ENCODE data around the gene HNRNPUL1. TPM values are rescaled to one million over a fixed set of nuclear protein-coding genes. Genes with fewer than 3 reads are reported as not detected.

The HNRNPUL1 gene
- total RNA-seq, 1 donor from 2014 or later, result 49.6 TPM

DNA sequence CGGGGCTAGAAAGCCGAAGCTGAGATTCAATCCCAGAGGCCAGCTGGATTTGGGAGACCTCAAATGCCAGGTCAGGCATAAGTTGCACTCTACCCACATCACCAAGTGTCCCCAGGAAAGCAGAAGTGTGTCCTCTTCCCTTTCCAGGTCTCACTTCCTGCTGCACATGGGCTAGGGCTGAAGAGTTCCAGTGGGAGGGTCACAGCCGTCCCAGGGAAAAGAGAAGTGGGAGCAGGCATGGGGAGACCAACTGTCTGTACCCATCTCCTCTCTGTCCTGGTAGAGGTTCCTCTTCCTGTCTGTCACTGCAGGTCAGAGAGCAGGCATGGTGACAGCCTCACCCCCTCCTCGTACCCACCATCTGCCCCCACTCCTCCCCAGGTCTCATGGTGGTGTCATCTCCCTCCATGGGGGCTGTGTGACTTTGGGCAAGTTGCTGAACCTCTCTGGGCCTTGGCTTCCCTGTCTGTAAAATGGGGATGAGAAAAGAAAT, 30.4 kb upstream of the HNRNPUL1 start:
- DNase-seq (ENCODE audit: low read depth in 2 of 2), result no peak

DNA sequence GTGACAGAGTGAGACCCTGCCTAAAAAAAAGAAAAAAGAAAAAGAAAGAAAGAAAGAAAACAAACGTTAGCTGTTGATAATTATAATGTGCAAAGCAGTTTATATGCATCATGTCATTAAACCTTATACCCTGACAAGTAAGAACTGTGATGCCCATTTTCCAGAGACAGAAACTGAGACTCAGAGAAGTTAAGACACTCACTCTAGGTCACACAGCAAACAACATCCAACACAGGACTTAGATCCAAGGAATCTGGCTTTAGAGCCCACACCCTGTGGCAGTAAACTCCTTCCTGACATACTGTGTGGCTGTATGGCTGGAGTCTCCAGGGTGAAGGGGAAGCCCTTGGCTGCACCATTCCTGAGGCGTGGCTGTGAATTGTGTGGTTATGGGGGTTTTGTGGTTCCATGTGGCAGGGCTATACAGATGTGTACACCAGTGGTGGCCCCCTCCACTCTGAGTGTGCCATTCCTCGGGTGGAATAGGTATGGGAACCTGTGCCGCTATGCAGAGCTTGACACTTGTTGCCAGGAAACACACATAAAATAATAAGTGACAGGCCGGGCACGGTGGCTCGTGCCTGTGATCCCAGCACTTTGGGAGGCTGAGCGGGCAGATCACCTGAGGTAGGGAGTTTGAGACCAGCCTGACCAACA, 29.5 kb upstream of the HNRNPUL1 start:
- no peak for DNase-seq (ENCODE audit: low read depth in 2 of 2)

DNA sequence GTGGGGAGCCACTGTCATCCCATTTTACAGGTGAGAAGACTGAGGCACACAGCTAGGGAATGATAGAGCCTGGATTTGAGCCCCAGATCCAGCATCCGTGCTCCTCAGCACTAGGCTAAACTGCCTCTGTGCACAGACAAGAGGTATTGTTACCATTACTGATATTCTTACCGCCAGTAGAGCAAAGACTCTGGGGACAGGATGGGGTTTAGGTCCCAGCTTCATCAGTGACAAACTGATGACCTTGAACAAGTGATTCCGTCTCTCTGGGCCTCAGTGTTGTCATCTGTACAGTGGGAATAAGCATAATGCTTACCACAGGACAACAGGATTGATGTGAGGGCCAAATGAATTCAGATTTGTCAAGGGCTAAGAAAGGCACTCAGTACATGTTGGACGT, 28.7 kb upstream of the HNRNPUL1 start:
- no peak for DNase-seq (ENCODE audit: low read depth in 2 of 2)

DNA sequence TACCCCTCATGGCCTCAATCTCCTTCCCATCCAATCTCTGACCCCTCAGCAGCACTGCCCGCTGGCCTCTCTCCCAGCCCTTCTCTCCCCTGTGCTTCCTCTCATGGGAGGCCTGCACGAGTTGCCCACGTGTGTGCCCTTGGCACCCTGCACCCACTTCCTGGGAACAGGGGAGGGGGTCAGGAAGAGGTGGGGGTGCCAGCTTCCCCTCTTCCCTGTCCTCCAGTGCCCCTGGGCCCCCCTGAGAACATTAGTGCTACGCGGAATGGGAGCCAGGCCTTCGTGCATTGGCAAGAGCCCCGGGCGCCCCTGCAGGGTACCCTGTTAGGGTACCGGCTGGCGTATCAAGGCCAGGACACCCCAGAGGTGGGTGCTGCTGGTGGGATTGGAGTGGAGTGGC, 25.9 kb upstream of the HNRNPUL1 start:
- no peak for DNase-seq (ENCODE audit: low read depth in 2 of 2)

DNA sequence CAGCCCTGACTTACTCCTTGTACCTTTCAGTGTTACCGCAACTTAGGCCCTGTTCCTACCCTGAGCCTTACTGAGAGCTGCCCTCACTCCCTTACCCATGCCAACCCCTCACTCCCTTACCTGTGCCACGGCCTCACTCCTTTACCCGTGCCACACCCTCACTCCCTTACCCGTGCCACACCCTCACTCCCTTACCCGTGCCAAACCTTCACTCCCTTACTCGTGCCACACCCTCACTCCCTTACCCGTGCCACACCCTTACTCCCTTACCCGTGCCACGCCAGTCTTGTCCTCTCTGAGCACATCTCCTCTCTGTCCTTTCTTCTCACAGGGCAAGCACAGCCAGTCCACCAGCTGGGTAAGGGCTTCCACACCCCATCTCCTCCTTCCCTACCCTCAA, 24.8 kb upstream of the HNRNPUL1 start:
- no peak for DNase-seq (ENCODE audit: low read depth in 2 of 2)

DNA sequence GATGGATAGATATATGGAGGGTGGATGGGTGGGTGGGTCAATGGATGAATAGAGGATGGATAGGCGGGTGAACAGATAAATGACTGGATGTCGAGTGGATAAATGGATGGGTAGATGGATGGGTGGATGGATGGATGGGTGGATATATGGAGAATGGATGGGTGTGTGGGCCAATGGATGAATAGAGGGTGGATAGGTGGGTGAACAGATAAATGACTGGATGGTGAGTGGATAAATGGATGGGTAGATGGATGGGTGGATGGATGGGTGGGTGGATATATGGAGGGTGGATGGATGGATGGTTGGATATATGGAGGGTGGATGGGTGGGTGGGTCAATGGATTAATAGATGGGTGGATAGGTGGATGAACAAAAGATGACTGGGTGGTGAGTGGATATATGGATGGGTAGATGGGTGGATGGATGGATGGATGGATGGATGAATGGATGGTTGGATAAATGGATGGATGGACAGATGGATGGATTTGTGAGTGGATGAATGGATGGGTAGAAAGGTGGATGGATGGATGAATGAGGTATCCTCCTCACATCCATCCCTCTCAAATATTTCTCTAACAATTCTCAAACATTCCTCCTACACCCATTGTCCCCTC, 24.1 kb upstream of the HNRNPUL1 start:
- DNase-seq (ENCODE audit: low read depth in 2 of 2), result no peak

DNA sequence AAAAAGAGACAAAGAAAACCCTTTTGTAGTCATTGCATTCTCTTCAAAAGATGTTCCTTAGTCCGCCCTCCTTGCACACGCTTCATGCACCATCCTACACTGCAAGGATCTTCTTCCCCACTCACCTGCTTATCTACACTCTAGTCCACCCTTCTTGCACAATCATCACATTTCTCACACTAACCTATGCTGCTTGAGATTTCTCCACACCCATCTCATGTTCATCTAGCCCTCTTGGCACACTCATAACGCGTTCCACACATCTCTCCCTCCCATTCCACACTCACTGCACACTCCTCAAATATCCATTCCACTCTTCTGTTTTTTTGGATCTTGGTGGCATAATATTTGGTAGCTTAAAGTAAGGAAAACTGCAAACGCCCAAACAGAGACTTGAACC, 22.3 kb upstream of the HNRNPUL1 start:
- no peak for DNase-seq (ENCODE audit: low read depth in 2 of 2)

DNA sequence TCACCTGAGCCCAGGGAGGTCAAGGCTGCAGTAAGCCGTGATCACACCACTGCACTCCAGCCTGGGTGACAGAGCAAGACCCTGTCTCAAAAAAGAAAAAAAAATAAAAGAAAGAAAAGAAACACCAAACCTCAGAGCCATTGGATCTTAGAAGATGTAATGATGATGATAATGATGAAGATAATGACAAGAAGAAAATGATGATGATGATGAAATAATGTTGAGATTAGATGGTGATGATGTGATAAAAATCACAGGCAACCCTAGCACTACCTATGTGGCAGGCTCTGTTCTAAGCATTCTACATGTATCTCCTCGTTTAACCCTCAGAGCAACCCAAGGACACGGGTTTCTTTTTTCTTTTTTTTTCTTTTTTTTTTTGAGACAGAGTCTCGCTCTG, 20.1 kb upstream of the HNRNPUL1 start:
- DNase-seq (ENCODE audit: low read depth in 2 of 2), result no peak

DNA sequence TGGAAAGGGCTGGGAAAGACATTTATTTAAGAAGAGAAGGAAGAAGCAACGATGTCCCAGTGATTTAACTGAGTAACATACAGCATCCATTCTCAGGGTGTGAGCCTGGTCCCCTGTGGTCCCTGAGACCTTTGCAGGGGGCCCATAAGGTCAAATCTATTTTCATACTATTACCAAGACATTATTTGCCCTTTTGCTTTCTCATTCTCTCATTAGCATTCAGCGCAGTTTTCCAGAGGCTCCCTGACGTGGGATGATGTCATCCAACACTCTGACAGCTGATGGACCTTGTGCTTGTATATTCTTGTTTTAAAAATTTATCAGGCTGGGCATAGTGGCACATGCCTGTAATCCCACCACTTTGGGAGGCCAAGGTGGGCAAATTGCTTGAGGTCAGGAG, 18.3 kb upstream of the HNRNPUL1 start:
- no peak for DNase-seq (ENCODE audit: low read depth in 2 of 2)

DNA sequence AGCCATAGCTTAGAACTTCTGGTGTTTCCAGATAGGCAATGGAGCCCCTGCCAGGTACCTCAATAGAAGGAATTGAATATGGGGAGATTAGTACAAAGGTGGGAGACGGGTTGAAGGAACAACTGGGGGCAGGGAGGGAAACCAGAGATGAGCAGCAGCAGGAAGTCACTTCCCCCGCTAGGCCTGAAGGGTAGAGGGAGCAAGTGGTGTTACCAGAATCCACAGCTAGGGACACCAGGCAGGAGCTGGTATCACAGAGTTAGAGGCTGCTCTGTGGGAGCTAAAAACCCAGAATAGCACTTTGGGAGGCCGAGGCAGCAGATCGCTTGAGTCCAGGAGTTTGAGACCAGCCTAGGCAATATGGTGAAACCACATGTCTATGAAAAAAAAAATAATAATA, 15.3 kb upstream of the HNRNPUL1 start:
- DNase-seq (ENCODE audit: low read depth in 2 of 2), result no peak

DNA sequence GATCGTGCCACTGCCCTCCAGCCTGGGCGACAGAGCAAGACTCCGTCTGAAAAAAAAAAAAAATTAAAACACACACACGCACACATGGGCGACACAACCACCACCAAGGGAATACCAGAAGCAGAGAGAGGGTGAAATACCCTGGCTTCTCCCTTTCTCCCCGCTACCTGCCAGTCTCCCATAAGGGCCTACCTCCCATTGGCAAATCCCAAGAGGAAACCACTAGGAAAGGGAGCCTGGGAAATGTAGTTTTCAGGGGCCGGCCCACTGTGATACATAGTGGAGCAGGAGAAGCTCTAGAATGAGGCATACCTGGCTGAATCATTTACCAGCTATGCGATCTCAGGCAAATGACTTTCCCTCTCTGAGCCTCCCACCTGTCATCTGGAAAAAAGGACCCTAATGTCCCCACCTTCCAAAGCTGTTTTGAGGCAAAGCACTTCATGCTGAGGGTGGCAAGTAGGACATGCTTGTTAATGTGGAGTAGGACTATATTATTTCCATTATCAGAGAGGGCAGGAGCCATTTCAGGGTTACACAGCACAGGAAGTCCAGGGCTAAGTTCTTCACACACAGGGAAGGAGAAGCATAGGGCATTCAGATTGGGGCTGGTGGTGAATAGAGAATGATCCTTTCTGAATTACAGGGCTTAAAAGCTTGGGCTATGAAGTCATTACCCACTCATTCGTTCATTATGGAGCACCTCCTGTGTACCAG, 14.3 kb upstream of the HNRNPUL1 start:
- no peak for DNase-seq (ENCODE audit: low read depth in 2 of 2)

DNA sequence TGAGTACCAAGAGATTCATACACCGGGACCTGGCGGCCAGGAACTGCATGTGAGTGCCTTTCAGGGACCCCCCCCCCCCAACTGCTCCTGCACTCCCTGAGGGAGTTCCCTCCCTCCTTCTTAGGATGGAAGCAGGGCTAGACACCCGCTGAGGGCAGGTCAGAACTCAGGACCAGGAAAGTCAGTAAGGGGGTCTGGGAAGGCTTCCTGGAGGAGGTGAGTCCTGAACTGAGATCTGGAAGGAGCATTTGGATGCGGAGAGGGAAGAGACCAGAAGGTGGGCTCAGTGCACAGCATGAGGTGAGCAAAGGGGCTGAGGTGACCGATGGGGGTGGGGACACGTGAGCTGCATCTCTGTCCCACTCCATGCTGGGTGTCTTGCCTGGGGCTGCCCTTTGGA, 10.5 kb upstream of the HNRNPUL1 start:
- no peak for DNase-seq (ENCODE audit: low read depth in 2 of 2)

DNA sequence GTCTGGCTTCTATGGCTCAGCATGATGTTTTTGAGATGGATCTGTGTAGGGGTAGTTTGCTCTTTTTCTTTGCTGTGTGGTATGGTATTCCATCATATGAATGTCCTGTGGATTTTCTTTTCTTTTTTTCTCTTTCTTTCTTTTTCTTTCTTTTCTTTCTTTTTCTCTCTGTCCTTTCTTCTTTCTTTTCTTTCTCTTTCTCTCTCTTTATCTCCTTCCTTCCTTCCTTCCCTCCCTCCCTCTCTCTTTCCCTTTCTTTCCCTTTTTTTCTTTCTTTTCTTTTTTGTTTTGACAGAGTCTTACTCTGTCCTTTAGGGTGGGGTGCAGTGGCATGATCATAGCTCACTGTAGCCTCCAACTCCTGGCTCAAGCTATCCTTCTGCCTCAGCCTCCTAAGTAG, 9.0 kb upstream of the HNRNPUL1 start:
- DNase-seq (ENCODE audit: low read depth in 2 of 2), result no peak

DNA sequence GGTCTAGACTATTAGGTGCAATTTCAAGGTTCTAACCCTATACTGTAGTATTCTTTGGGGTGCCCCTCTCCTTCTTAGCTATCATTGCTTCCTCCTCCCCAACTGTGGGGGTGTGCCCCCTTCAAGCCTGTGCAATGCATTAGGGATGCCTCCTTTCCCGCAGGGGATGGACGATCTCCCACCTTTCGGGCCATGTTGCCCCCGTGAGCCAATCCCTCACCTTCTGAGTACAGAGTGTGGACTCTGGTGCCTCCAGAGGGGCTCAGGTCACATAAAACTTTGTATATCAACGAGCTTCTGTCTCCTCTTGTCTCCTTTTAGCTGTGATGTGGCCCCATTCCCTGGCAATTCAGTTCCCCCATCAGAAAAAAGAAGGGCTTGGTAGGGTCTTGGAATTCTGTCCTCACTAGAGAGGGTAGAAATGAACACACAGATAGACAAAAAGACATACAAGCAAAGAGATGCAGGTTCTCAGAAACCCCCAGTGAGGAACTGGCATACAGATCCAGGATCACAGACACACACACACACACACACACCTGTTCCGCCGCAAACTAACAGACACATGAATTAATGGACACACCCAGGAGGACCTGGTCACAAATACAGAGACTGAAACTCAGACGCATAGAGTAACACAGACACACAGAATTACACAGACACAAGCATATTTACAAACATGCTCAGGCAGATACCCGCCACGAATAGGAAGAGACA, 2.5 kb upstream of the HNRNPUL1 start:
- peak in 1 of 2 donors; percentile 14 for DNase-seq (ENCODE audit: low read depth in 2 of 2)

DNA sequence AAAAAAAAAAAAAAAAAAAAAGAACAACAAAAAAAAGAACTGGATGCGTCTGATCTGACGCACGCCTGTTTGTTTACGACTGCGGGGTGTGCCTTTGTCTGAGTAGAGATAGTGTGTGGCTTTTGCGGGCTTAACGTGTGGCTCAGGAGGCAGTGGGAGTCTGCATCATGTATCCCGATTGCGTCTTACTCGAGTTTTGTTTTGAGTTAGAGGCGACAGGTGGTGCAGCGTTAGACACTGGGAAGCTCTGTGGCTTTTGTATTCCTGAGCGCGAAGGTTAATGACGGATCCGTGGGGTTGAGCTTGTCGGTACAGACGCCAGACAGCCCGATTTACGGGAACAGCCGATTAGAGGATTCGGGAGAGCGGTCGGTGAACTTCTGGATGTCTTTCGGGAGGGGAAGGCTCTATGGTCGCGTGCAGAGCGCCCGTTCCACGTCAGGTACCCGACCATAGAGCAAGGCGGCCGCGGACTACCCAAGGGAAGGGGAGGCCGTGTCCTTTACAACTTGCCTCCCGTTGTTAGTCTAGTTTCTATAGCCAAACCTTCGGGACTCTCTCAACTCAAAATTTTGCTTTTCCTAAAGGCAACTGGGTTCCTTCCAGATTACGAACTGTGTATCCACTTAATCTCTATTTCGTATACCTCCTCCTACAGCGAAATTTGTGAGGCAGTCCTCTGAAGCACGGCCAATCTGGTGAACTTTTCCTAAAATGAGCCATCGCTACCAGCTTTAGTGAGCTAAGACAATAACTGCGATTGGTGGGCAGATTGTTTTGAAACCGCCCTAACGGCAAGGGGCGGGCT, 926 bp upstream of the HNRNPUL1 start:
- peak; percentile 24 to 77 for DNase-seq (ENCODE audit: low read depth in 2 of 2)

DNA sequence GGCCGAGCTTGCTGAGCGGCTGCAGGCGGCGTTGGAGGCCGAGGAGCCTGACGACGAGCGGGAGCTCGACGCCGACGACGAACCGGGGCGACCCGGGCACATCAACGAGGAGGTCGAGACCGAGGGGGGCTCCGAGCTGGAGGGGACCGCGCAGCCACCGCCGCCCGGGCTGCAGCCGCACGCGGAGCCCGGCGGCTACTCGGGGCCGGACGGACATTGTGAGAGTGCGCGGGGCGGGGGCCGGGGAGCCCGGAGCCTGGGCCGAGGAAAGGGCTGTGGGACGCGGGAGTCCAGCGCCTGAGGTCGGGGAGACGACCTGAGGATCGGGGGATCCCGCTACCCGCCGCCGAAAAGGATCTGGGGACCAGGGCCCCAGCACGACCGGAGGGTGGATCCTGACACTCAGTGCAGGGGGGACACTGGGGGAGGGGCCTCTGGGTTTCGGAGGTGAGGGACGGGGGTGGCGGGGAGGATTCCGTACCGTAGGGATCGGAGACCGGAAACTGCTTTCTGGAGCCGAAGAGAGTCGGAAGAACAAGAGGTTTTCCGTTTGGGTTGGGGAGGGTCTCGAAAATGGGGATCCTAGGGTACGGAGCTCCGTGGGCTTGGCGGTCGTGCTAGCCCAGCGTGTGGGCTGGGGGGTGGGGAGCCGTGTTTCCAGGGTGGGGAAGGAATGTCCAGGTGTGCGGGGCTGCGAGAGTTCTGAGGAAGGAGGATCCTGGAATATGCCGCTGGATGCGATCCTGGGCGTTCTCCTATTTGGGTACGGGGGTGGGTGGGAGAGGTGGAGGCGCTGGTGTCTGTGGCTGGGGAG, 616 bp downstream of the HNRNPUL1 start:
- DNase-seq (ENCODE audit: low read depth in 2 of 2), result peak; percentile 6 to 34

DNA sequence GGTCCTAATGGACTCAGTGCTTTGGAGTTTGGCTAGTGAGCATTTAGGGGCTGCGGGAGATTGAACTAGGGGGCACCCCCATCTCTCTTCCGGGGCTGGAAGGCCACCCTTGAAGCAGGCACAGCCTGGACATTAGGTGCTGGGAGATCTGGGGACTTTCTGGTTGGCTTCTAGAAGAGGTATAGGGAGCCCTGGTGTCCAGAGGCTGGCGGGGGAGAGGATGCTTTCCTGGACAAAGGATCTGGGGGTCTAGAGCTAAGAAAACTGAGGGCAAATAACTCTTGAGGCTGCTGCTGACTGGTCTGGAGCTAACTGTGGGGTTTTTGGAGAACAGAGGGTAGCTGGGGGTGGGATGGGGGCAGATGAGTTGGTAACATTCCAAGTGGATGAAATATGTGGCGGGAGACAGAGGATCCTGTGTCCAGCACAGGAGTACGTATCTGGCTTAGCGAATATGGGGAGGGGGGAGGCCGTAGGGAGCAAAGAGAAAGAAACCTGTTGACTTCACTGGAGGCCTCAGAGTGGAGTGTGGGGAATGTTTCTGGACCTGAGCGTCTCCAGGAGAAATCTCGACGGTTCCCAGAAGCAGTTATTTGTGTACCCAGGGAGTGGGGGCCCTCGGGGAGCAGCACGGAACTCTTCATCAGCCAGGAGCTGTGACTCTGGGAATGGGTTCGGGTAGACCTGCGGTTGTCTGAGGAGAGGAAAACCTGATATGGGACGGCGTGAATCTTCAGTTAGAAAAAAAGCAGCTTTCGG, 1.4 kb downstream of the HNRNPUL1 start:
- DNase-seq (ENCODE audit: low read depth in 2 of 2), result peak in 1 of 2 donors; percentile 17

DNA sequence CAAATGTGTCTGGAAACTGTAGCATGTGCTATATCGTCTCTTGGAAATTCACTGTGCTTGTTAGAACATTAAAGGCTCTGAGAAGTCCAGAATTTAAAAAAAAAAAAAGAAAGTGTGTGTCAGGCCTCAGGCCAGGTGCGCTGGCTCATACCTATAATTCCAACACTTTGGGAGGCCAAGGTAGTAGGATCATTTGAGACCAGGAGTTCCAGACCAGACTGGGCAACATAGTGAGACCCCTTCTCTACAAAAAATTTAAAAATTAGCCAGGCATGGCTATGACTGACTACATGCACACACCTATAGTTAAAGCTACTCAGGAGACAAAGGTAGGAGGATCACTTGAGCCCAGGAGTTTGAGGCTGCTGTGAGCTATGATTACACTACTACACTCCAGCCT, 4.9 kb downstream of the HNRNPUL1 start:
- no peak for DNase-seq (ENCODE audit: low read depth in 2 of 2)

DNA sequence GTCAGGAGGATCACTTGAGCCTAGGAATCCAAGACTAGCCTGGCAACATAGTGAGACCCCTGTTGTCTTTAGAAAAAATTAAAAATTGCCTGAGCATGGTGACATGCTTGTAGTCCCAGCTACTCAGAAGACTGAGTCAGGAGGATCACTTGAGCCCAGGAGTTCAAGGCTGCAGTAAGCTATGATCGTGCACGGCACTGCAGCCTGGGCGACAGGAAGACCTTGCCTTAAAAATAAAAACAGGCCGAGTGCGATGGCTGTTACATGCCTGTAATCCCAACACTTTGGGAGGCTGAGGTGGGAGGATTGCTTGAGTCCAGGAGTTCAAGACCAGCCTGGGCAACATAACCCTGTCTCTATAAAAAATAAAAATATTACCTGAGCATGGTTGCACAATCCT, 5.4 kb downstream of the HNRNPUL1 start:
- DNase-seq (ENCODE audit: low read depth in 2 of 2), result no peak

DNA sequence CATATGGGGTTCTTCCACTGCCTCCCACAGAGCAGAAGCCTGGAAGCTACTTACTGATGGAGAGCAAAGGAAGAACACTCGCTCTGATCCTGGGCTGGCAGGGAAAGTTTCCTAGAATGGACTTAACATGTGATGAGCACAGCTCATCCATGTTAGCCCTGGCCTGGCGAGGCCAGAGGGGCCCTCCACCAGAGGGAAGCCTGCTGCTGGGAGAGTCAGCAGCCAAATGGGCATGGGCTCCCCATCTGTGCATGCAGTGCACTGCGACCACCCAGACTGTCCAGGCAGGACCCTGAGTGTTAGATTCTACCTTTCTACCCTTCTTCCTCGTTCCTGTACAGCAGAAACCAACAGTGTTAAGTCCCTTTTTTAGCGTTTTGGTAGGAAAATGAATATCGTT, 8.9 kb downstream of the HNRNPUL1 start:
- DNase-seq (ENCODE audit: low read depth in 2 of 2), result no peak

Data from dermis microvascular lymphatic vessel endothelial cell (primary cell).